Thyroid gland (tissue), 4 donors: ENCODE results near the gene MYH7B.

Source experiments
- CTCF ChIP-seq, 6 experiments: fragments of 200-600 bp in 3 of 6; fragments of 450-650 bp in 3 of 6; sonication (generic) in 3 of 6; IDR thresholded peaks; one replicate each; pipeline ENCODE4 v1.5.1; 2016 to 2019; ENCODE audit warnings: antibody characterized with exemption in 6 of 6, mild to moderate bottlenecking in 2 of 6, inconsistent platforms in 1 of 6, moderate library complexity in 1 of 6
- POLR2A ChIP-seq, 2 donors: fragments of 450-650 bp; IDR thresholded peaks; one replicate each; pipeline ENCODE4 v1.6.1; 2017; ENCODE audit warnings: antibody characterized with exemption in 2 of 2, mild to moderate bottlenecking in 2 of 2, moderate library complexity in 1 of 2

DNA sequence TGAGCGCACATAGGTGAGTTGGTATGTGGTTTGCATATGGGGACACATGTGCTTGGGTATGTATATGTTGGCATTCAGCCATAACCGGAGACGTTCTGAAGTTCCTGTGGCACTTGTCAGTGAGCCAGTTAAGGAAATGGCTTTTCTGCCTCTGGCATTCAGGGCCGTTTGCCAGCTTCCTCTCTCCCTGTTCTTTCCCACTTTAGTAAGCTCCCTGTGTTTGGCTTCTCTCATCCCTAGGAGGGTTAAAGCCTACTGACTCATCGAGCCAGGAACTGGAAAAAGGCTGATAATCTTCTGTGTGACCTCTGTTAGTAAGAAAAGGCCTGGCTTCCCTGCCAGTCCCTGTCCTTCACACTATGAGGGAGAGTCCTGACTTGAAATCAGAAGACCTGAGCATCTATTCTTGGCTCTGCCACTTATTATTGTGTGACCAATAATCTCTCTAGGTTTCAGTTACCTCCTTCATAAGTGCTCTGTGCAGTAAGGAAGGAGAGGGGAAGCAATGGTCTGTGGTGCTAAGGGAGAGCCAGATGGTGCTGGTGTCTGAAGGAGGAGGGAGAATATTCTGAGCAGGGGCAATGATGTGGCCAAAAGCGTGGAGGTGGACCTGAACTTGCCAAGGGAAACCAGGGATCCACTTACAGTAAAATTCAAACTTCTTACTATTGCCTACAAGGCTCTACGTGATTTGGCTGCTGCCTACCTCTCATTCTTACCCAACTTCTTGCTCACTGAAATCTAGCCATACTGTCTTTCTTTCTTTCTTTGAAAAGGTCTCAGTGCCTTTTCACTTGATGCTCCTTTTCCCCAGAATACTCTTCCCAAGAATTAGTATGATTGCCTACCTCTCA, 47.8 kb upstream of the MYH7B start:
- TF ChIP-seq CTCF (IDR thresholded peaks at IDR 0.05) (no peak), POLR2A (IDR thresholded peaks at IDR 0.05) (no peak)
